HepG2 (cell line): ENCODE measurements around the gene CCDC9B. TPM values are rescaled to one million over a fixed set of nuclear protein-coding genes. Genes with fewer than 3 reads are reported as not detected.

Source experiments
- FOXA3 ChIP-seq: IDR thresholded peaks from 2 replicates; pipeline ENCODE4 v1.6.1; 2016; ENCODE audit warnings: missing genetic modification reagents, missing compliant biosample characterization
- GATAD2A ChIP-seq: IDR thresholded peaks from 2 replicates; pipeline ENCODE4 v1.6.1; 2016
- KLF6 ChIP-seq: IDR thresholded peaks from 2 replicates; pipeline ENCODE4 v1.8.0; 2016; ENCODE audit warnings: missing biosample characterization, missing genetic modification reagents
- NFE2 ChIP-seq: sonication (generic); formaldehyde crosslinking; IDR thresholded peaks from 2 replicates; pipeline ENCODE4 v1.4.0; 2020; ENCODE audit warnings: missing genetic modification reagents
- RAD21 ChIP-seq: fragments of 450-650 bp; formaldehyde crosslinking; IDR thresholded peaks from 2 replicates; pipeline ENCODE4 v1.5.0; 2020; ENCODE audit warnings: mild to moderate bottlenecking
- SIX4 ChIP-seq: sonication (generic); formaldehyde crosslinking; IDR thresholded peaks from 2 replicates; pipeline ENCODE4 v1.4.0; 2020; ENCODE audit warnings: missing genetic modification reagents
- SNAPC2 ChIP-seq: sonication (generic); formaldehyde crosslinking; IDR thresholded peaks from 2 replicates; pipeline ENCODE4 v1.8.1; 2022; ENCODE audit warnings: mild to moderate bottlenecking, missing genetic modification reagents
- TCF7L2 ChIP-seq: IDR thresholded peaks from 2 replicates; pipeline ENCODE4 v1.6.1; 2011; ENCODE audit warnings: mild to moderate bottlenecking, low read depth, low read length, moderate library complexity
- THAP9 ChIP-seq: sonication (generic); formaldehyde crosslinking; IDR thresholded peaks from 2 replicates; pipeline ENCODE4; 2020; ENCODE audit warnings: missing genetic modification reagents, mild to moderate bottlenecking, borderline replicate concordance
- ZBTB21 ChIP-seq: sonication (generic); formaldehyde crosslinking; IDR thresholded peaks from 2 replicates; pipeline ENCODE4 v1.4.0; 2020; ENCODE audit warnings: missing genetic modification reagents
- ZKSCAN1 ChIP-seq: fragments of 150-350 bp; IDR thresholded peaks from 2 replicates; pipeline ENCODE4 v1.6.1; 2014; ENCODE audit warnings: low read length
- ZNF20 ChIP-seq: sonication (generic); formaldehyde crosslinking; IDR thresholded peaks from 2 replicates; pipeline ENCODE4 v1.4.0; 2020; ENCODE audit warnings: mild to moderate bottlenecking, moderate library complexity, missing genetic modification reagents
- ZNF282 ChIP-seq: fragments of 450-650 bp; IDR thresholded peaks from 2 replicates; pipeline ENCODE4 v1.6.1; 2018; ENCODE audit not compliant: partially characterized antibody
- ZNF530 ChIP-seq: sonication (generic); formaldehyde crosslinking; IDR thresholded peaks from 2 replicates; pipeline ENCODE4 v1.5.0; 2020; ENCODE audit warnings: low read depth, mild to moderate bottlenecking, missing genetic modification reagents
- ZSCAN5A ChIP-seq: sonication (generic); formaldehyde crosslinking; IDR thresholded peaks from 2 replicates; pipeline ENCODE4 v1.8.0; 2022; ENCODE audit warnings: mild to moderate bottlenecking, missing genetic modification reagents, borderline replicate concordance
- polyA plus RNA-seq, 8 experiments: library from polyadenylated mRNA; depleted of rRNA in 3 of 8; stranded (reverse) in 7 of 8; unstranded in 1 of 8; fragments of >200 nt; fragmentation: Illumina TruSeq in 4 of 8; extraction: Trizol in 4 of 8; gene quantifications; 2 replicates each; pipeline versions ENCODE4 v1.2.1 to v1.2.3, GENCODE V29; 2011 to 2016; ENCODE audit warnings: low read depth in 4 of 8, missing spikeins in 1 of 8, mixed read lengths in 1 of 8; ENCODE audit not compliant: insufficient read depth in 1 of 8
- total RNA-seq, 5 experiments: library from RNA; depleted of rRNA; stranded (reverse); fragments of >200 nt; fragmentation: Illumina TruSeq; extraction: Trizol; gene quantifications; 2 replicates each; pipeline ENCODE4 v1.2.3, GENCODE V29; 2016; ENCODE audit warnings: low read depth in 1 of 5
- TF ChIP-seq, protein P1 (sequence below), 2 experiments: fragments of 450-650 bp in 1 of 2; sonication (generic) in 1 of 2; formaldehyde crosslinking in 1 of 2; IDR thresholded peaks; 2 replicates each; pipeline versions ENCODE4 v1.6.1 to v1.8.0; 2016 to 2022; ENCODE audit warnings: antibody characterized with exemption in 1 of 2, mild to moderate bottlenecking in 1 of 2, missing genetic modification reagents in 1 of 2

The CCDC9B gene
- total and polyA plus RNA-seq, 2 of the 13 experiments (the other 11 are each of a cell fraction or from before 2014, with no cell fraction given): 0.98 to 1.6 TPM

DNA sequence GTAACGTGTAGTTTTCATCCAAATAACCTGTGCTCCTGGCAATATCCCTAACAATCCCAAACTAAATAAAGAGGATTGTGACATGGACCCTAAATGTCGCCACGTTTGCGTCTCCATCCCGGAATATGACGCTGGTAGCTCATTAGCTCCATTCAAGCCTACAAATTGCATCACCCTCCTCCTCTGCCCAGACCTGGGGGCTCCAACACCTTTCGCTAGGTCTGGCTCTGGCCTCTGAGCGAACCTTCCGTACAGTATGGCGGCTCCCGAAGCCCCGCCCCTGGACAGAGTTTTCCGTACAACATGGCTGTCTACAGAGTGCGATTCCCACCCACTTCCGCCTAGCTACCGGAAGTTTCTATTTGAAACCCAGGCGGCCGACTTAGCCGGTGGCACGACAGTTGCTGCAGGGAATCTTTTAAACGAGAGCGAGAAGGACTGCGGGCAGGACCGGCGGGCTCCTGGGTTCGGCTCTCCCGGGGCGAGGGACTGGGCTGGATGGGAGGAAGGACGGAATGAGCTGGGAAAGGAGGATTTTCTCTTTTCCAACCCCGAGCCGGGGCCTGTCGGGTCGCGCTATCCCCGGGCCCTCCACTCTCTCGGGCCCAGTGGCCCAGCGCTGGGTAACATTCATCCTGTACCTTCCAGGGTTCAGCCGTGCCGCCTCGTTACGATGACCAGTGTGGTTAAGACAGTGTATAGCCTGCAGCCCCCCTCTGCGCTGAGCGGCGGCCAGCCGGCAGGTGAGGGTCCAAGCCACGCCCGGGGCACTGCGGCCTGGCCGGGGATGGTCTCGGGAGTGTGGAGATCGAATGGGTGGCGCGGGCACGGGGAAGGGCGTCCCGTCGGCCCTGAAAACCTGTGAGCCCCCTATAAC is 42.1 kb upstream of the CCDC9B start, which contains the start of gene KNSTRN (continued):
- TF ChIP-seq SNAPC2 (CRISPR knock-in tag) (0 out of 2 replicates have a peak, but pooled peaks have one; percentile 66), ZNF530 (no peak), THAP9 (CRISPR knock-in tag) (peak; percentile 72; the same call in 1 of the 2 replicates), ZSCAN5A (CRISPR knock-in tag) (peak; percentile 52; the same call in 1 of the 2 replicates), ZKSCAN1 (peak; percentile 78), GATAD2A (CRISPR knock-in tag) (no peak), ZNF20 (0 out of 2 replicates have a peak, but pooled peaks have one; percentile 49), ZBTB21 (peak; percentile 38; the same call in 1 of the 2 replicates), TCF7L2 (no peak), SIX4 (no peak), RAD21 (0 out of 2 replicates have a peak, but pooled peaks have one; percentile 33), KLF6 (CRISPR knock-in tag) (no peak), NFE2 (CRISPR knock-in tag) (no peak), ZNF282 (no peak), FOXA3 (CRISPR knock-in tag) (no peak)
- TF ChIP-seq, protein P1, sequence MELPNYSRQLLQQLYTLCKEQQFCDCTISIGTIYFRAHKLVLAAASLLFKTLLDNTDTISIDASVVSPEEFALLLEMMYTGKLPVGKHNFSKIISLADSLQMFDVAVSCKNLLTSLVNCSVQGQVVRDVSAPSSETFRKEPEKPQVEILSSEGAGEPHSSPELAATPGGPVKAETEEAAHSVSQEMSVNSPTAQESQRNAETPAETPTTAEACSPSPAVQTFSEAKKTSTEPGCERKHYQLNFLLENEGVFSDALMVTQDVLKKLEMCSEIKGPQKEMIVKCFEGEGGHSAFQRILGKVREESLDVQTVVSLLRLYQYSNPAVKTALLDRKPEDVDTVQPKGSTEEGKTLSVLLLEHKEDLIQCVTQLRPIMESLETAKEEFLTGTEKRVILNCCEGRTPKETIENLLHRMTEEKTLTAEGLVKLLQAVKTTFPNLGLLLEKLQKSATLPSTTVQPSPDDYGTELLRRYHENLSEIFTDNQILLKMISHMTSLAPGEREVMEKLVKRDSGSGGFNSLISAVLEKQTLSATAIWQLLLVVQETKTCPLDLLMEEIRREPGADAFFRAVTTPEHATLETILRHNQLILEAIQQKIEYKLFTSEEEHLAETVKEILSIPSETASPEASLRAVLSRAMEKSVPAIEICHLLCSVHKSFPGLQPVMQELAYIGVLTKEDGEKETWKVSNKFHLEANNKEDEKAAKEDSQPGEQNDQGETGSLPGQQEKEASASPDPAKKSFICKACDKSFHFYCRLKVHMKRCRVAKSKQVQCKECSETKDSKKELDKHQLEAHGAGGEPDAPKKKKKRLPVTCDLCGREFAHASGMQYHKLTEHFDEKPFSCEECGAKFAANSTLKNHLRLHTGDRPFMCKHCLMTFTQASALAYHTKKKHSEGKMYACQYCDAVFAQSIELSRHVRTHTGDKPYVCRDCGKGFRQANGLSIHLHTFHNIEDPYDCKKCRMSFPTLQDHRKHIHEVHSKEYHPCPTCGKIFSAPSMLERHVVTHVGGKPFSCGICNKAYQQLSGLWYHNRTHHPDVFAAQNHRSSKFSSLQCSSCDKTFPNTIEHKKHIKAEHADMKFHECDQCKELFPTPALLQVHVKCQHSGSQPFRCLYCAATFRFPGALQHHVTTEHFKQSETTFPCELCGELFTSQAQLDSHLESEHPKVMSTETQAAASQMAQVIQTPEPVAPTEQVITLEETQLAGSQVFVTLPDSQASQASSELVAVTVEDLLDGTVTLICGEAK (IDR thresholded peaks at IDR 0.05): peak; percentile 92
- TF ChIP-seq, protein P1 (CRISPR knock-in tag; IDR thresholded peaks at IDR 0.05): peak; percentile 74
